Ectodermal cell (in vitro differentiated cells): ENCODE data around the gene EDNRB. TPM values are rescaled to one million over a fixed set of nuclear protein-coding genes. Genes with fewer than 3 reads are reported as not detected.
A peak's percentile ranks its signal among the peaks of the same experiment; 100 is the strongest.
"Not testable (repeated sequence)": the region's sequence is repeated elsewhere in the genome, so short reads cannot be mapped to it uniquely, and the experiment has no call there.

Source experiments
- H3K27ac ChIP-seq: 2 replicates; pipeline ENCODE4 v1.7.0; 2013; ENCODE audit warnings: mild to moderate bottlenecking, low read depth, low read length; ENCODE audit not compliant: insufficient read depth, poor library complexity, severe bottlenecking
- H3K27me3 ChIP-seq: 2 replicates; pipeline ENCODE4 v1.7.0; 2013; ENCODE audit warnings: mild to moderate bottlenecking, low read length; ENCODE audit not compliant: insufficient read depth, control insufficient read depth, poor library complexity, severe bottlenecking
- H3K36me3 ChIP-seq: one replicate; pipeline ENCODE4 v1.7.0; 2013; ENCODE audit warnings: low read length; ENCODE audit not compliant: control insufficient read depth, insufficient read depth
- H3K4me1 ChIP-seq: one replicate; pipeline ENCODE4 v1.7.0; 2013; ENCODE audit warnings: low read length; ENCODE audit not compliant: control insufficient read depth, insufficient read depth
- H3K4me3 ChIP-seq: 2 replicates; pipeline ENCODE4 v1.7.0; 2013; ENCODE audit warnings: low read depth, low read length, control low read depth; ENCODE audit not compliant: insufficient read depth
- H3K9me3 ChIP-seq: 2 replicates; pipeline ENCODE4 v1.7.0; 2013; ENCODE audit warnings: mild to moderate bottlenecking, low read length, moderate library complexity; ENCODE audit not compliant: control insufficient read depth
- WGBS, 2 experiments: methylation state at CpG; one replicate each; pipeline ENCODE4 v1.1.7; 2013; ENCODE audit warnings: missing lambda C conversion rate in 2 of 2; 5-methylcytosine and 5-hydroxymethylcytosine counted together
- polyA plus RNA-seq, 4 experiments: library from polyadenylated mRNA; stranded (reverse); fragments of 50-300 nt; gene quantifications; one replicate each; pipeline ENCODE4 v1.2.3, GENCODE V29; 2013

EDNRB gene
- 6.9 TPM for polyA plus RNA-seq (2013, experiment 1 of 4)
- polyA plus RNA-seq (2013, experiment 2 of 4) = 5.5 TPM
- 15.4 TPM for polyA plus RNA-seq (2013, experiment 3 of 4)
- polyA plus RNA-seq (2013, experiment 4 of 4) = 19.7 TPM

DNA sequence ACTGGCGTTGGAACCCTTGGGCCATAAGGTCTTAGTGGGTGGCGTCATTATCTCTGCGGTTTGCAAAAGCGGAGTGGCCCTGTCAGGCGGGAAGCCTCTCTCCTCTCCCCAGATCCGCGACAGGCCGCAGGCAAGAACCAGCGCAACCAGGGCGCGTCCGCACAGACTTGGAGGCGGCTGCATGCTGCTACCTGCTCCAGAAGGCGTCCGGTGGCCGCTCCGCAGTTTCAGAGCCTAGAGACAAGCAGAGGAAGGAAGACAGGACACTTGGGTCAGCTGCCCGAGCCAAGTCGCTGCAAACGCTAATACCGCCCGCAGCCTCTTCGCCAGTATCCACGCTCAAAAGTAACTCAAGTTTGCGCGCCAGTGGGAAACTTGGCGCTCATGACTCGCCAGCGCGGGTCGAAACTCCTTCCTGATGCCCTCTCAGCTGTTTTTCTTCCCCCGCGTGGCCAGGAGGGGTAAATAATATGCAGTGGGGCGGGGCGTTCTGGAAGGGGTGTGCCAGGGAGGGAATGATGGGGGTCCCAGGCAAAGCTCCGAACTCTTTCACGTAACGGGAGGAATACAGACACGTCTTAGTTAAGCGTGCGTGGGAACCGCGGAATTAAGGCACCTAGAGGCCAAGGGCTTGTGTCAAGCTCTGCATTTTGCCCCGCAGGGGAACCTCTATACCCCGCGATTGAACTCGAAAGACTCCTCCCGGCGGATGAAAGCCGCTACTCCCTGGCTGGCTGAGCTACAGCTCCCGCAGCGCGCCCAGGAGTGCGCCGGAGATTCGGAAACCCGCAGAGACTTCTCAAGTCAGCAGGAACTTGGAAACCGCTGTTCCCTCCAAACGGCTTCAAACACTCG lies at the start of gene EDNRB:
Gene EDNRB (minus strand): TSS at position 441 of the 855 bp plus-strand sequence. CDS start 258 bp downstream, at position 183.
- H3K4me3 ChIP-seq = peak within 1 kb of the TSS; percentile 50
- 8 to 9% methylated on average over 59 to 60 of the region's 60 CpGs for WGBS, 2 experiments
- H3K4me1 ChIP-seq = peaks cover 4% of the 10 kb centered on the region
- peaks cover 36% of the 10 kb centered on the region for H3K27me3 ChIP-seq
- H3K36me3 ChIP-seq = no peaks in the 10 kb centered on the region
- no peaks in the 10 kb centered on the region for H3K9me3 ChIP-seq
- no peak within 1 kb of the TSS for H3K27ac ChIP-seq

DNA sequence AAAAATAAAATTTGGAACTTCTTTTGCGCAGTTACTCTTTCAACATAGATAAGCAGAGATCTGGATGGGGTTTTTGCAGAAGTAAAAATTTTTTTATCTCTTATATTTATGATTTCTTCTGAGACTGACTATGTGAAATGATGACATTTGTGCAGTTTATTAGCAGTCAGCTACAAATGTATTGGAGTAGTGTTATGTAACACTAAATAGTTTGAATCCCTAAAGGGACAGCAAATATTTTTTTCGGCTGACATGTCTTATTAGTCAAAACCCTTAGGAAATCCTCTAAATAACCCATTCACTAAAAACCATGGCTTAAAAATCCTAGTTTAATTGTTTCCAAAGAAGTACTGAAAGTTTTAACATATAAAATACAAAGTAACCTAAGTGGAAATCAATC lies 48.0 kb upstream of the EDNRB start:
- Histone ChIP-seq H3K27me3 (no peaks in the 10 kb centered on the region), H3K4me1 (no peaks in the 10 kb centered on the region), H3K9me3 (no peaks in the 10 kb centered on the region), H3K4me3 (no peak overlapping the region), H3K27ac (no peak overlapping the region), H3K36me3 (no peaks in the 10 kb centered on the region)
- WGBS, 2 experiments = 83 to 94% methylated on average over 1 to 2 of the region's 2 CpGs

DNA sequence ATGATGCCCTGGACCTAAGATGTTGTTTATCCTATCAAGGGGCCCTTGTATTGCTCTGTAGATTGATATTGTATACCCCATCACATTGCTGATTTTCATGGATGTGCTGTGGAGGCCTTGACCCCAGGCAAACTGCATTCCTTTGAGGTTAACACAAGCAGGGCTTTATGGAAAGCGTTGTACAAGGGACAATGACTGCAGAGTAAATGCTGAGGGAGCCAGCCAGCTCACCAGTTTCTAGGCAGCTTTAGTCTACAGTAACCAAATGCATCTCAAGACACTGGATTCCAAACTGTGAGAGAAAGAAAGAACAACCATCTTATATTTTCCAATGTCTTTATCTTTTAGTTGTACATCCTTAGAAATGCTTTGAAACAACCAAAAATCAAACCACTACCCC lies 34.1 kb upstream of the EDNRB start:
- no peak overlapping the region for H3K4me3 ChIP-seq
- H3K27me3 ChIP-seq = no peaks in the 10 kb centered on the region
- no peaks in the 10 kb centered on the region for H3K9me3 ChIP-seq
- WGBS, 2 experiments = 70 to 79% methylated on average over 1 of the region's 1 CpG
- H3K27ac ChIP-seq = peak overlapping the region; percentile 52
- H3K4me1 ChIP-seq = no peaks in the 10 kb centered on the region
- no peaks in the 10 kb centered on the region for H3K36me3 ChIP-seq

DNA sequence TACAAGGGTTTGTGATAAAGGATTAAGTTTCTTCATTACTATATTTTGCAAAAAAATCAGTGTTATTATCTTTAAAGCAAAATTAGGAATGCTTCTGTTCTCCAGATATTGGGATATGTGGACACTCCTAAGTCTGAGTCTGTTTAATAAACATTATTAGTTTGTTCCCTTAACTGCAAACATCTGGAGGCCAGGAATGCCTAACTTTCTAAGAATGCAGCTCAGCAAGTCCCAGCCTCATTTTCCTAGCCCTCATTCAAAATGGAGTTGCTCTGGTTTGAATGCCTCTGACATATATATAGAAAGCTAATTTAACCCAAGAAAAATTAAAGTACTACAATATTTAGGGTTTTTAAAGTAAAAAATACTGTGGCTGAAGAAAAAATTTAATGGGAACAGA lies 33.6 kb upstream of the EDNRB start:
- H3K9me3 ChIP-seq = no peaks in the 10 kb centered on the region
- H3K4me3 ChIP-seq = no peak overlapping the region
- no peaks in the 10 kb centered on the region for H3K27me3 ChIP-seq
- no peaks in the 10 kb centered on the region for H3K36me3 ChIP-seq
- peak overlapping the region; percentile 36 for H3K27ac ChIP-seq
- no peaks in the 10 kb centered on the region for H3K4me1 ChIP-seq

DNA sequence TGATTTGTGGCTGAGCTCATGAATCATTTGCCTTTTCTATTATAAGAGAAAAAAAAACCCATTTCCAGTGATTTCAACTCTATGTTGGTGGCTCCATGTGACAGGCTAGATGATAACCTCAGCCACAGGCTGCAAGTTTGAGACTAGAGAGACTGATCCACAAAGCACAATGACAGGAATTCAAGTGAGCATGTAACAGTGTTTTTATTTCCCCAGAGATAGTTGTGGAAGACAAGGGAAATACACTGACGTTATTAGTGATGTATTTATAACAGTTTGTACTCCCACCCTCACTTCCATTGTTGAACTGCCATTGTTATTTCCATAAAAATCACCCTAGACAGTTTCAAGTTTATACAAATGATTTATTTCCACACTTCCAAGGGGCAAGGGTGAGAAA lies 27.9 kb upstream of the EDNRB start:
- Histone ChIP-seq H3K27ac (no peak overlapping the region), H3K4me3 (no peak overlapping the region), H3K9me3 (no peaks in the 10 kb centered on the region), H3K36me3 (no peaks in the 10 kb centered on the region), H3K4me1 (no peaks in the 10 kb centered on the region), H3K27me3 (no peaks in the 10 kb centered on the region)
- whole genome bisulfite sequencing, 2 experiments = no CpG with 5 or more reads among the region's 1 CpG

DNA sequence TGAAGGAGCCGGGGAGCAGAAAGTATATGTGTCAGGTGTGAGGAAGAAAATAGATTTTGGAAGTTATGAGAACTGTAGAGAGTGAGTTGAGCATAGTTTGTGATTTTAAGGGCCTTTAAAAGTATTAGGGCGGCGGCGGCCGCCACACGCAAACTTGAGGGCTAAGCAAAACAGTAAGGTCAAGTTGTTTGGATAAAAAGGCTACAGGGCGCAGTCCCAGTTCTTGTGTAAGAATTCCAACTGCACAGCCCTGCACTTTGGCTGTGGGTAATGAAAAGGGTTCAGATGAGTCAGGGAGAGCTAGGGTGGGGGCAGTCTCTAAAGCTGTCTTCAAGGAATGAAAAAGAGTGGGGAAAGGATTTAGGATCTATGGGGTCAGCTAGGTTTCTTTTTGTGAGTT lies 16.4 kb upstream of the EDNRB start:
- H3K27ac ChIP-seq, H3K9me3 ChIP-seq: not testable (repeated sequence)
- 91 to 96% methylated on average over 6 to 7 of the region's 7 CpGs for WGBS, 2 experiments

DNA sequence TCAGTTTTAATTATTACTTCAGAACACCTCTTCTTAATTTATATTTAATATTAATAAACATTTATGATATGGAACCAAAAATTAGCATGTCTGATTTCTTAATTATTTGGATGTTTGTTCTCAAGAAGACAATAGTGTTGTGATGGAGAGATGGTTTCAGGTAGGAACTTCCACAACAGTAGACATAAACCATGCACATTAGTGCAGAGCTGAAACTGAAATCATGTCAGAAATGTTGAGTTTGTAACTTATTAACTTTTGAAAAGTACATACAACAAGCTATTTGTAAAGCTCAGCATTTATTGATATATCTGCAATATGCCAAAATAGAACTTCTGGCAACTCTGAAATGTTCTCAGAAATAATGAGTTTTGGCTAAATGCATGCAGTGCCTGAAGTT lies 11.8 kb upstream of the EDNRB start:
- H3K27ac ChIP-seq = no peak overlapping the region
- no peak overlapping the region for H3K4me3 ChIP-seq
- no peaks in the 10 kb centered on the region for H3K36me3 ChIP-seq
- H3K27me3 ChIP-seq = no peaks in the 10 kb centered on the region
- H3K9me3 ChIP-seq = no peaks in the 10 kb centered on the region
- H3K4me1 ChIP-seq = no peaks in the 10 kb centered on the region

More for the DNA sequence above, 16.4 kb upstream of the EDNRB start:
- H3K4me3 ChIP-seq, H3K27me3 ChIP-seq, H3K36me3 ChIP-seq, H3K4me1 ChIP-seq: not testable (repeated sequence)

DNA sequence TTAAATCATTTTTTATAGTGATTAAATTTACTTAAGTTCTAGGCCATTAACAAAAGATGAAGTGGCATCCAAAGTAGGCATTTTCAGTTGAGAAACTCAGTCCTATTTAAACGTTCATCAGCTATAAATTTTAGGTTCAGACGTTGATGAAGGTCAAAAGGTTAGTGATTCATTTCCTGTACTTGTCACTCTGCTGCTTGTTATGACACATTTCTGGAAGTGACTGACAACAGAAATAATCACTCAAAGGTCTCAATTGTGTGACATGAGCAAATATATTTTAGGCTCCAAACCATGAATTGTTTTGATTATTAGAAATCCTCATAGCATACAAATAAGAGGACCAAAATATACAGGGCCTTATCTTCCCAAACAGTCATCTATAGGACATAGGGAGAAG lies 10.3 kb upstream of the EDNRB start:
- Histone ChIP-seq H3K9me3 (no peaks in the 10 kb centered on the region), H3K27me3 (no peaks in the 10 kb centered on the region), H3K4me1 (no peaks in the 10 kb centered on the region), H3K4me3 (no peak overlapping the region), H3K36me3 (no peaks in the 10 kb centered on the region), H3K27ac (no peak overlapping the region)
- WGBS, 2 experiments = 79 to 88% methylated on average over 2 of the region's 2 CpGs

DNA sequence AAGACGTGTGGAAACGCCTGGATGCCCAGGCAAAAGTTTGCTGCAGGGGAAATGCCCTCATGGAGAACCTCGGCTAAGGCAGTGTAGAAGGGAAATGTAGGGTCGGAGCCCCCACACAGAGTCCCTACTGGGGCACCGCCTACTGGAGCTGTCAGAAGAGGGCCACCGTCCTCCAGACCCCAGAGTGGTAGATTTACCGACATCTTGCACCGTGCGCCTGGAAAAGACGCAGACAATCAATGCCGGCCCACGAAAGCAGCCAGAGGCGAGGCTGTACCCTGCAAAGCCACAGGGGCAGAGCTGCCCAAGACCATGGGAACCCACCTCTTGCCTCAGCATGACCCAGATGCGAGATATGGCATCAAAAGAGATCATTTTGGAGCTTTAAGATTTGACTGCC lies 7.0 kb upstream of the EDNRB start:
- Histone ChIP-seq H3K9me3 (no peaks in the 10 kb centered on the region), H3K27me3 (no peaks in the 10 kb centered on the region), H3K36me3 (no peaks in the 10 kb centered on the region), H3K4me1 (no peaks in the 10 kb centered on the region), H3K27ac (no peak overlapping the region), H3K4me3 (no peak overlapping the region)
- 94 to 96% methylated on average over 14 of the region's 14 CpGs for WGBS, 2 experiments

DNA sequence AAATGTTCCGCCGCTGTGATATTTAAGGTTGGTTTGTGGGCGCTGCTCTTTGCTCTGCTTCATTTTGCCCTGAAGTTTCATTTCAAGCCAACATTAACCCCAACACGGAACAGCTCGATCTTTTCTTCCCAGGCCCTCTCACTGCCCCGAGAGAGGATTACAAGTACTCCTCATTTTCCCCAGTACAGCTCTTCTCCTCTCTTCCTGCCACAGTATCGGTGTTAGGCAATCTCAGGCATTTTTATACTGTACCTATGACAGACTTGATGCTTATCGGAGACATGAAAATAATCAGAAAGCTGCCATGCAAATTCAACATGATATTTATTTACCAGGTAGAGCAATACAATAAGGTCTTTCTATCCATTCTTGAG lies 1.3 kb upstream of the EDNRB start:
- H3K27ac ChIP-seq = no peak overlapping the region
- H3K36me3 ChIP-seq = no peaks in the 10 kb centered on the region
- peaks cover 4% of the 10 kb centered on the region for H3K4me1 ChIP-seq
- H3K27me3 ChIP-seq = peaks cover 36% of the 10 kb centered on the region
- 40 to 42% methylated on average over 8 of the region's 8 CpGs for WGBS, 2 experiments
- no peaks in the 10 kb centered on the region for H3K9me3 ChIP-seq
- H3K4me3 ChIP-seq = peak overlapping the region; percentile 50
